ENCODE measurements around the gene SCARF2. TPM values are rescaled to one million over a fixed set of nuclear protein-coding genes. Genes with fewer than 3 reads are reported as not detected.
A peak's percentile ranks its signal among the peaks of the same experiment; 100 is the strongest.

Gene SCARF2
- total and polyA plus RNA-seq, 2 of the 8 experiments (the other 6 are each of a cell fraction or from before 2014, with no cell fraction given), result 4.2 to 9.8 TPM

- Histone ChIP-seq H2BK120ac (replicated peaks; ENCODE audit: low read depth, low read length) (no peak overlapping the region), H3K9ac (replicated peaks in 1 of 4; ENCODE audit: extremely low read depth in 1 of 4, low read depth in 3 of 4, low read length in 3 of 4) (no peak overlapping the region), H3K79me1 (ENCODE audit: low read depth, low read length) (no peaks in the 10 kb centered on the region; the same call in 1 of the 2 replicates), H2BK20ac (ENCODE audit: low read length) (no peak overlapping the region), H2AK5ac (ENCODE audit: low read depth, low read length) (no peak overlapping the region), H3K18ac (ENCODE audit: extremely low read depth, low read length) (no peak overlapping the region), H2BK12ac (ENCODE audit: low read depth, low read length) (no peak overlapping the region), H3K36me3 (ENCODE audit: control insufficient read depth in 2 of 4, insufficient read depth in 4 of 4, low read length in 3 of 4) (no peaks in the 10 kb centered on the region), H4K91ac (replicated peaks; ENCODE audit: insufficient read length, low read length) (no peak overlapping the region), H2BK5ac (ENCODE audit: low read depth, low read length) (no peak overlapping the region), H3K14ac (ENCODE audit: insufficient read length) (no peak overlapping the region), H3K9me3 (ENCODE audit: insufficient read depth in 2 of 2, low read depth in 1 of 2, low read length in 1 of 2) (no peaks in the 10 kb centered on the region), H3K4ac (replicated peaks; ENCODE audit: insufficient read length, low read depth, low read length) (no peak overlapping the region), H3K4me1 (replicated peaks in 1 of 4; ENCODE audit: control insufficient read depth in 3 of 4, insufficient read depth in 4 of 4, low read length in 3 of 4) (no peaks in the 10 kb centered on the region; a peak in 1 of 7 replicates), H3K56ac (replicated peaks; ENCODE audit: insufficient read length, low read depth, low read length) (no peak overlapping the region), H4K8ac (ENCODE audit: extremely low read depth, insufficient read depth, low read length) (peak overlapping the region; percentile 6; the same call in 1 of the 2 replicates), H3K4me2 (ENCODE audit: insufficient read depth in 1 of 2, low read depth in 2 of 2, low read length in 2 of 2) (no peak overlapping the region), H3K27ac (ENCODE audit: low read depth, low read length) (no peak overlapping the region), H3K4me3 (ENCODE audit: extremely low read depth in 1 of 4, insufficient read depth in 2 of 4, low read depth in 3 of 4, low read length in 4 of 4) (no peak overlapping the region), H4K5ac (ENCODE audit: insufficient read length, low read depth, low read length) (no peak overlapping the region), H3K23me2 (ENCODE audit: low read depth, low read length) (no peaks in the 10 kb centered on the region), H3K27me3 (replicated peaks in 1 of 4; ENCODE audit: control insufficient read depth in 3 of 4, extremely low read depth in 1 of 4, insufficient read depth in 3 of 4, low read length in 3 of 4) (no peaks in the 10 kb centered on the region), H2BK15ac (ENCODE audit: low read length) (no peak overlapping the region), H3K23ac (ENCODE audit: insufficient read length) (no peak overlapping the region), H2AFZ (ENCODE audit: low read length) (no peak overlapping the region), H3K79me2 (ENCODE audit: control insufficient read depth in 1 of 2, insufficient read depth in 2 of 2, low read length in 2 of 2) (no peaks in the 10 kb centered on the region), H4K20me1 (replicated peaks in 1 of 2; ENCODE audit: control insufficient read depth in 1 of 2, insufficient read depth in 2 of 2, low read length in 2 of 2) (no peaks in the 10 kb centered on the region)
- CTCF ChIA-PET (ENCODE audit: partially characterized antibody), result interaction anchor here (1.0 to 1.1 kb wide), 3 partner anchors 9 to 18 kb away, joined by 3 read pairs; no protein-coding TSS in a partner anchor
- POLR2A ChIA-PET (ENCODE audit: partially characterized antibody), result interaction anchor here (0.8 to 1.0 kb wide), 2 partner anchors 19 to 27 kb away, joined by 3 read pairs; partner anchors contain the start of gene ZNF74
- 81% methylated on average over 10 of the region's 10 CpGs; no CpG with 5 or more reads in 1 of the 2 experiments for WGBS, 2 experiments (ENCODE audit: extremely low coverage in 1 of 2, insufficient coverage in 1 of 2, insufficient read length in 1 of 2, insufficient replicate concordance in 2 of 2, low coverage in 1 of 2, low lambda C conversion rate in 2 of 2, missing lambda C conversion rate in 1 of 2)
- TF ChIP-seq TAF7 (optimal IDR thresholded peaks at IDR 0.05; ENCODE audit: borderline replicate concordance, low read depth, low read length) (no peak), EZH2 (IDR thresholded peaks at IDR 0.05; ENCODE audit: low read depth, low read length, severe bottlenecking) (no peak), HDAC6 (IDR thresholded peaks at IDR 0.05; ENCODE audit: low read depth, low read length) (no peak)
- FAIRE-seq (no peak), DNase-seq (ENCODE audit: low read depth in 1 of 2, low spot score in 2 of 2) (no peak)
These were observed 25.0 kb downstream of the SCARF2 start for GRCh38 chr22:20412474-20413216.
